COR-L47 (cell line): ENCODE data around the gene HDGF.
"Not testable (repeated sequence)": the region's sequence is repeated elsewhere in the genome, so short reads cannot be mapped to it uniquely, and the experiment has no call there.

Experiments used
- DNase-seq: peaks from one replicate; lab custom pipeline; 2025; lab: John Stamatoyannopoulos, UW

Gene HDGF

GRCh38 chr1:156767101-156767878 lies 15.8 kb upstream of the HDGF start, which contains the start of gene PRCC:
Gene PRCC, plus strand, starts transcription at chr1:156767535. Its CDS starts 237 bp downstream, at chr1:156767772.
- DNase-seq, result peak; percentile 99

- DNase-seq, result no peak
Observed at GRCh38 chr1:156766298-156767100, 15.0 kb upstream of the HDGF start.

GRCh38 chr1:156765666-156766065 lies 14.2 kb upstream of the HDGF start:
- no peak for DNase-seq

GRCh38 chr1:156765136-156765535 lies 13.7 kb upstream of the HDGF start:
- DNase-seq, result not testable (repeated sequence)

GRCh38 chr1:156760796-156761104 lies 9.3 kb upstream of the HDGF start:
- DNase-seq, result no peak

GRCh38 chr1:156760092-156760795 lies 8.8 kb upstream of the HDGF start:
- no peak for DNase-seq

GRCh38 chr1:156757572-156758253 lies 6.2 kb upstream of the HDGF start:
- not testable (repeated sequence) for DNase-seq

GRCh38 chr1:156756355-156756754 lies 4.9 kb upstream of the HDGF start:
- DNase-seq, result no peak

- no peak for DNase-seq
Observed at GRCh38 chr1:156755527-156755950, 4.1 kb upstream of the HDGF start.

GRCh38 chr1:156754219-156754618 lies 2.7 kb upstream of the HDGF start:
- no peak for DNase-seq

- no peak for DNase-seq
Observed at GRCh38 chr1:156752843-156753482, 1.5 kb upstream of the HDGF start.

GRCh38 chr1:156751757-156752481 lies 444 bp upstream of the HDGF start:
- DNase-seq, result peak; percentile 95

GRCh38 chr1:156750711-156751450 lies 594 bp downstream of the HDGF start:
- peak; percentile 78 for DNase-seq

GRCh38 chr1:156750191-156750672 lies 1.2 kb downstream of the HDGF start:
- peak; percentile 46 for DNase-seq

GRCh38 chr1:156749419-156750118 lies 1.9 kb downstream of the HDGF start:
- DNase-seq, result no peak

- no peak for DNase-seq
Observed at GRCh38 chr1:156748670-156749418, 2.6 kb downstream of the HDGF start.

- DNase-seq, result no peak
Observed at GRCh38 chr1:156747742-156748669, 3.5 kb downstream of the HDGF start.
